HepG2 (cell line): ENCODE data around the gene RBPMS2. TPM values are rescaled to one million over a fixed set of nuclear protein-coding genes. Genes with fewer than 3 reads are reported as not detected.

Source experiments
- ARHGAP35 ChIP-seq: sonication (generic); formaldehyde crosslinking; IDR thresholded peaks from 2 replicates; pipeline ENCODE4 v1.9.0; 2022; ENCODE audit warnings: mild to moderate bottlenecking, inconsistent platforms, moderate library complexity, missing genetic modification reagents, borderline replicate concordance
- ASH2L ChIP-seq: fragments of 300-600, 200-600 bp; sonication (generic); IDR thresholded peaks from 2 replicates; pipeline ENCODE4 v1.7.0; 2017; ENCODE audit warnings: low read depth, mild to moderate bottlenecking, moderate library complexity, mixed read lengths, low read length; ENCODE audit not compliant: insufficient read length
- CCDC6 ChIP-seq: sonication (generic); formaldehyde crosslinking; IDR thresholded peaks from 2 replicates; pipeline ENCODE4 v1.8.1; 2022; ENCODE audit warnings: mild to moderate bottlenecking, missing genetic modification reagents, moderate library complexity
- CHD4 ChIP-seq: fragments of 200-600 bp; sonication (generic); IDR thresholded peaks from 2 replicates; pipeline ENCODE4 v1.7.0; 2017; ENCODE audit warnings: mild to moderate bottlenecking, low read length, borderline replicate concordance
- CREBL2 ChIP-seq: sonication (generic); formaldehyde crosslinking; IDR thresholded peaks from 2 replicates; pipeline ENCODE4 v1.8.1; 2023; ENCODE audit warnings: missing genetic modification reagents, mild to moderate bottlenecking, borderline replicate concordance
- ELF4 ChIP-seq: sonication (generic); formaldehyde crosslinking; IDR thresholded peaks from 2 replicates; pipeline ENCODE4 v1.5.0; 2020; ENCODE audit warnings: missing genetic modification reagents, mild to moderate bottlenecking, moderate library complexity, borderline replicate concordance
- ETV6 ChIP-seq: sonication (generic); formaldehyde crosslinking; conservative IDR thresholded peaks from 2 replicates; pipeline ENCODE4 v1.4.0; 2020; ENCODE audit warnings: missing genetic modification reagents
- HMG20A ChIP-seq: IDR thresholded peaks from 2 replicates; pipeline ENCODE4 v1.6.1; 2016; ENCODE audit warnings: borderline replicate concordance
- KDM6A ChIP-seq: IDR thresholded peaks from 2 replicates; pipeline ENCODE4 v1.6.1; 2016; ENCODE audit warnings: low read depth
- KMT2B ChIP-seq: IDR thresholded peaks from 2 replicates; pipeline ENCODE4 v1.6.1; 2016; ENCODE audit warnings: missing genetic modification reagents, missing compliant biosample characterization
- MBD4 ChIP-seq: IDR thresholded peaks from 2 replicates; pipeline ENCODE4 v1.6.1; 2012; ENCODE audit warnings: low read length, inconsistent platforms, borderline replicate concordance
- MTA1 ChIP-seq: sonication (generic); formaldehyde crosslinking; IDR thresholded peaks from 2 replicates; pipeline ENCODE4 v1.4.0; 2020; ENCODE audit warnings: missing genetic modification reagents, mild to moderate bottlenecking, borderline replicate concordance
- MXI1 ChIP-seq: IDR thresholded peaks from 3 replicates; pipeline ENCODE4 v1.6.1; 2012; ENCODE audit warnings: low read depth, low read length, inconsistent platforms, borderline replicate concordance
- NR2F2 ChIP-seq: IDR thresholded peaks from 2 replicates; pipeline ENCODE4 v1.6.1; 2012; ENCODE audit warnings: low read depth, inconsistent platforms, borderline replicate concordance
- RNF2 ChIP-seq: fragments of 450-650 bp; conservative IDR thresholded peaks from 2 replicates; pipeline ENCODE4 v1.6.1; 2016; ENCODE audit warnings: low read depth
- TCF7L2 ChIP-seq: IDR thresholded peaks from 2 replicates; pipeline ENCODE4 v1.6.1; 2011; ENCODE audit warnings: mild to moderate bottlenecking, low read depth, low read length, moderate library complexity
- TFDP1 ChIP-seq: IDR thresholded peaks from 2 replicates; pipeline ENCODE4 v1.6.1; 2016; ENCODE audit warnings: missing compliant biosample characterization, missing genetic modification reagents, borderline replicate concordance
- WIZ ChIP-seq: sonication (generic); formaldehyde crosslinking; IDR thresholded peaks from 2 replicates; pipeline ENCODE4 v1.5.1; 2020; ENCODE audit warnings: mild to moderate bottlenecking, missing genetic modification reagents
- YEATS4 ChIP-seq: sonication (generic); formaldehyde crosslinking; IDR thresholded peaks from 2 replicates; pipeline ENCODE4 v1.4.0; 2020; ENCODE audit warnings: missing genetic modification reagents, borderline replicate concordance
- ZFP82 ChIP-seq: sonication (generic); formaldehyde crosslinking; IDR thresholded peaks from 2 replicates; pipeline ENCODE4 v1.5.1; 2020; ENCODE audit warnings: mild to moderate bottlenecking, missing genetic modification reagents, borderline replicate concordance
- ZNF317 ChIP-seq: sonication (generic); formaldehyde crosslinking; IDR thresholded peaks from 2 replicates; pipeline ENCODE4 v1.5.0; 2020; ENCODE audit warnings: mild to moderate bottlenecking, missing genetic modification reagents
- ZNF431 ChIP-seq: sonication (generic); formaldehyde crosslinking; IDR thresholded peaks from 2 replicates; pipeline ENCODE4 v1.9.0; 2022; ENCODE audit warnings: missing genetic modification reagents, low read depth, mild to moderate bottlenecking, borderline replicate concordance
- ZNF547 ChIP-seq: sonication (generic); formaldehyde crosslinking; IDR thresholded peaks from 2 replicates; pipeline ENCODE4 v1.5.1; 2020; ENCODE audit warnings: mild to moderate bottlenecking, missing genetic modification reagents
- ZNF598 ChIP-seq: sonication (generic); formaldehyde crosslinking; IDR thresholded peaks from 2 replicates; pipeline ENCODE4 v1.5.1; 2020; ENCODE audit warnings: mild to moderate bottlenecking, missing genetic modification reagents, borderline replicate concordance
- ZNF761 ChIP-seq: sonication (generic); formaldehyde crosslinking; conservative IDR thresholded peaks from 2 replicates; pipeline ENCODE4 v1.4.0; 2020; ENCODE audit warnings: mild to moderate bottlenecking, missing genetic modification reagents
- polyA plus RNA-seq, 8 experiments: library from polyadenylated mRNA; depleted of rRNA in 3 of 8; stranded (reverse) in 7 of 8; unstranded in 1 of 8; fragments of >200 nt; fragmentation: Illumina TruSeq in 4 of 8; extraction: Trizol in 4 of 8; gene quantifications; 2 replicates each; pipeline versions ENCODE4 v1.2.1 to v1.2.3, GENCODE V29; 2011 to 2016; ENCODE audit warnings: low read depth in 4 of 8, missing spikeins in 1 of 8, mixed read lengths in 1 of 8; ENCODE audit not compliant: insufficient read depth in 1 of 8
- total RNA-seq, 5 experiments: library from RNA; depleted of rRNA; stranded (reverse); fragments of >200 nt; fragmentation: Illumina TruSeq; extraction: Trizol; gene quantifications; 2 replicates each; pipeline ENCODE4 v1.2.3, GENCODE V29; 2016; ENCODE audit warnings: low read depth in 1 of 5
- TF ChIP-seq, protein P1 (sequence below): sonication (generic); formaldehyde crosslinking; IDR thresholded peaks from 2 replicates; pipeline ENCODE4 v1.5.0; 2020; ENCODE audit warnings: mild to moderate bottlenecking, missing genetic modification reagents, borderline replicate concordance
- TF ChIP-seq, protein P2 (sequence below): sonication (generic); formaldehyde crosslinking; IDR thresholded peaks from 2 replicates; pipeline ENCODE4 v1.8.1; 2022; ENCODE audit warnings: mild to moderate bottlenecking, missing genetic modification reagents

The RBPMS2 gene
- total and polyA plus RNA-seq, 2 of the 13 experiments (the other 11 are each of a cell fraction or from before 2014, with no cell fraction given), result 0.08 TPM; not detected in 1

DNA sequence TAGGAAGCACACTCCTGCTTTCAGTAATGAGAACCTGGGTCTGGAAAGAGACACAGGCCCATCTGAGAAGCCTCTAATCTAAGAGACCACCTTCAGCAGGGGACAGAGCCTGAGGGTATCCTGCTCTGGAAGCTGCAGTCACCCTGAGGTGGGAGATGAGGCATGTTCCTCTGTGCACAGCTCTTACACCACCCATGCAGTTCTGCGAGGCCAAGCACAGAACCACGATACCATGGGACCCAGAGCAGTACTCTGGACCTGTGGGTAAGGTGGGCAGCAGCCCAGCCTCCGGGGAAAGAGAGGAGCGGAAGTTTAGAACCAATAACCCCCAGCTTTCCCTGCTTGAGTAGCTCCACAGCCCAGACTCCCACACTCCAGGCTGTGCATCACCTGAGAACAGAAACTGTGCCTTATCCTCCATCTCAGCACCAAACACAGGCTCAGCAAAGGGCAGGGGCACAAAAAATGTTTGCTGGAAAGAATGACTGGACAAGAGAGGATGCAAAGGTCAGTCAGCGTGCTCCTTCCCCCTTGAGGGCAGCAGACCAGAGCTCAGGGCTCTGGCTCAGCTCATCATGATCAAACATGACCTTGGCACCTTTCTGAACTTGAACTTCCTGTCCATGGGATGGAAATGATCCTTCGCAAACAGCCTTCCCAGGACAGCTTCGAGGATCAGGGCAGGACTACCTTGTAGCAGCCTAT, 43.1 kb downstream of the RBPMS2 start (continued):
- TF ChIP-seq ZNF761 (CRISPR knock-in tag) (no peak), CCDC6 (CRISPR knock-in tag) (no peak), KDM6A (CRISPR knock-in tag) (0 out of 2 replicates have a peak, but pooled peaks have one; percentile 34), KMT2B (CRISPR knock-in tag) (no peak), YEATS4 (CRISPR knock-in tag) (no peak), MBD4 (no peak), ETV6 (CRISPR knock-in tag) (no peak), CREBL2 (no peak), TFDP1 (no peak), ZNF317 (CRISPR knock-in tag) (no peak), MXI1 (no peak), RNF2 (no peak), ZFP82 (CRISPR knock-in tag) (no peak), ZNF598 (no peak), ARHGAP35 (no peak), ASH2L (no peak), WIZ (CRISPR knock-in tag) (no peak), ZNF431 (CRISPR knock-in tag) (no peak), NR2F2 (peak; percentile 86), CHD4 (no peak), MTA1 (CRISPR knock-in tag) (0 out of 2 replicates have a peak, but pooled peaks have one; percentile 43), ELF4 (no peak), ZNF547 (CRISPR knock-in tag) (no peak), TCF7L2 (no peak), HMG20A (CRISPR knock-in tag) (peak; percentile 86)
- TF ChIP-seq, protein P1, sequence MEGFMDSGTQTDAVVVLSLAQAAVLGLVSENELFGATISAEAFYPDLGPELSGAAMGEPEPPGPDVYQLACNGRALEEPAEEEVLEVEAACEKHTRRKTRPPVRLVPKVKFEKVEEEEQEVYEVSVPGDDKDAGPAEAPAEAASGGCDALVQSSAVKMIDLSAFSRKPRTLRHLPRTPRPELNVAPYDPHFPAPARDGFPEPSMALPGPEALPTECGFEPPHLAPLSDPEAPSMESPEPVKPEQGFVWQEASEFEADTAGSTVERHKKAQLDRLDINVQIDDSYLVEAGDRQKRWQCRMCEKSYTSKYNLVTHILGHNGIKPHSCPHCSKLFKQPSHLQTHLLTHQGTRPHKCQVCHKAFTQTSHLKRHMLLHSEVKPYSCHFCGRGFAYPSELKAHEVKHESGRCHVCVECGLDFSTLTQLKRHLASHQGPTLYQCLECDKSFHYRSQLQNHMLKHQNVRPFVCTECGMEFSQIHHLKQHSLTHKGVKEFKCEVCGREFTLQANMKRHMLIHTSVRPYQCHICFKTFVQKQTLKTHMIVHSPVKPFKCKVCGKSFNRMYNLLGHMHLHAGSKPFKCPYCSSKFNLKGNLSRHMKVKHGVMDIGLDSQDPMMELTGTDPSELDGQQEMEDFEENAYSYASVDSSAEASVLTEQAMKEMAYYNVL (CRISPR knock-in tag), result no peak; the same call in 1 of the 2 replicates
- TF ChIP-seq, protein P2, sequence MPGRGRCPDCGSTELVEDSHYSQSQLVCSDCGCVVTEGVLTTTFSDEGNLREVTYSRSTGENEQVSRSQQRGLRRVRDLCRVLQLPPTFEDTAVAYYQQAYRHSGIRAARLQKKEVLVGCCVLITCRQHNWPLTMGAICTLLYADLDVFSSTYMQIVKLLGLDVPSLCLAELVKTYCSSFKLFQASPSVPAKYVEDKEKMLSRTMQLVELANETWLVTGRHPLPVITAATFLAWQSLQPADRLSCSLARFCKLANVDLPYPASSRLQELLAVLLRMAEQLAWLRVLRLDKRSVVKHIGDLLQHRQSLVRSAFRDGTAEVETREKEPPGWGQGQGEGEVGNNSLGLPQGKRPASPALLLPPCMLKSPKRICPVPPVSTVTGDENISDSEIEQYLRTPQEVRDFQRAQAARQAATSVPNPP, result no peak
